ENCODE measurements around the gene UMODL1.

Gene UMODL1

DNA sequence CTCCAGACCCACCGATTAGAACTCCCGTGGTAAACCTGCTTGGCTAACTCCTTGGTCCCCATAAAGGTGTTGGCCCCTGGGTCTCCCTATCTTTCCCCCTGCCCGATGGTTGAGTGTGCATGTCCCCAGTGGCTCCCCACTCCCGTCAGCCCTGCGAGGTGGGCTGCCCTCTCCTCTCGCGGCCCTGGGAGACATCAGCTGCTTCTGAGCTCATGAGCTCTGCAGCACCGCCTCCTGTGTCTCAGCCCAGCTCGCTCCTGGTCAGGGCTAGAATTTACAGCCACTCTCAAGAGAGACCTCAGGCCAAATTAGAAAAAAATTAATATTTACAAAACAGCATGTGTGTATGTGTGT, 45.1 kb upstream of the UMODL1 start:
- no peak for DNase-seq (ENCODE audit: low spot score)
- in situ Hi-C loops (cut with MboI; ENCODE audit: low sequenced_read_pairs, unreplicated experiment), result no loop called here
- TF ChIP-seq, protein P1, sequence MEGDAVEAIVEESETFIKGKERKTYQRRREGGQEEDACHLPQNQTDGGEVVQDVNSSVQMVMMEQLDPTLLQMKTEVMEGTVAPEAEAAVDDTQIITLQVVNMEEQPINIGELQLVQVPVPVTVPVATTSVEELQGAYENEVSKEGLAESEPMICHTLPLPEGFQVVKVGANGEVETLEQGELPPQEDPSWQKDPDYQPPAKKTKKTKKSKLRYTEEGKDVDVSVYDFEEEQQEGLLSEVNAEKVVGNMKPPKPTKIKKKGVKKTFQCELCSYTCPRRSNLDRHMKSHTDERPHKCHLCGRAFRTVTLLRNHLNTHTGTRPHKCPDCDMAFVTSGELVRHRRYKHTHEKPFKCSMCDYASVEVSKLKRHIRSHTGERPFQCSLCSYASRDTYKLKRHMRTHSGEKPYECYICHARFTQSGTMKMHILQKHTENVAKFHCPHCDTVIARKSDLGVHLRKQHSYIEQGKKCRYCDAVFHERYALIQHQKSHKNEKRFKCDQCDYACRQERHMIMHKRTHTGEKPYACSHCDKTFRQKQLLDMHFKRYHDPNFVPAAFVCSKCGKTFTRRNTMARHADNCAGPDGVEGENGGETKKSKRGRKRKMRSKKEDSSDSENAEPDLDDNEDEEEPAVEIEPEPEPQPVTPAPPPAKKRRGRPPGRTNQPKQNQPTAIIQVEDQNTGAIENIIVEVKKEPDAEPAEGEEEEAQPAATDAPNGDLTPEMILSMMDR (IDR thresholded peaks at IDR 0.05; ENCODE audit: borderline replicate concordance, control extremely low read depth, extremely low read depth, insufficient read depth, missing control alignments), result no peak

DNA sequence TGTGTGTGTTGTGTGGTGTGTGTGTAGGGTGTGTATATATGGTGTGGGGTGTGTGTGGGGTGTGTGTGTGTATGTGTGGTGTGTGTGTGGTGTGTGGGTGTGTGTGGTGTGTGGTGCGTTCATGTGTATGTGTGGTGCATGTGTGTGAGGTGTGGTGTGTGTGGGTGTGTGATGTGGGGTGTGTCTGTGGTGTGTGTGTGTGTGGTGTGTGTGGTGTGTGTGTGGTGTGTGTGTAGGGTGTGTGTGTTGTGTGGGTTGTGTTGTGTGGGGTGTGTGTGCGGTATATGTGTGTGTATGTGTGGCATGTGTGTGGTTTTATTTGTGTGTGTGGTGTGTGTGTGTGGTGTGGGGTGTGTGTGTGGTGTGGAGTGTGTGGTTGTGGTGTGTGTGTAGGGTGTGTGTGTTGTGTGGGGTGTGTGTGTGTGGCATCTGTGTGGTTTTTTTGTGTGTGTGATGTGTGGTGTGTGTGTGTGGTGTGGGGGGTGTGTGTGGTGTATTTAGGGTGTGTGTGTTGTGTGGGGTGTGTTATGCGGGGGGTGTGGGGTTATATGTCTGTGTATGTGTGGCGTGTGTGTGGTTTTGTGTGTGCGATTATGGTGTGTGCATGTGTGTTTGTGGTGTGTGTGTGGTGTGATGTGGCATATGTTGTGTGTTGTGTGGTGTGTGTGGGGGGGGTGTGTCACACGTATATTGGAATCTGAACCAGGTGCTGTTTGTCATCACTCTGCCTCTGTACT, 43.9 kb upstream of the UMODL1 start:
- no peak for DNase-seq (ENCODE audit: low spot score)
- in situ Hi-C loops (cut with MboI; ENCODE audit: low sequenced_read_pairs, unreplicated experiment), result no loop called here
- TF ChIP-seq, protein P1 (IDR thresholded peaks at IDR 0.05; ENCODE audit: borderline replicate concordance, control extremely low read depth, extremely low read depth, insufficient read depth, missing control alignments), result no peak

DNA sequence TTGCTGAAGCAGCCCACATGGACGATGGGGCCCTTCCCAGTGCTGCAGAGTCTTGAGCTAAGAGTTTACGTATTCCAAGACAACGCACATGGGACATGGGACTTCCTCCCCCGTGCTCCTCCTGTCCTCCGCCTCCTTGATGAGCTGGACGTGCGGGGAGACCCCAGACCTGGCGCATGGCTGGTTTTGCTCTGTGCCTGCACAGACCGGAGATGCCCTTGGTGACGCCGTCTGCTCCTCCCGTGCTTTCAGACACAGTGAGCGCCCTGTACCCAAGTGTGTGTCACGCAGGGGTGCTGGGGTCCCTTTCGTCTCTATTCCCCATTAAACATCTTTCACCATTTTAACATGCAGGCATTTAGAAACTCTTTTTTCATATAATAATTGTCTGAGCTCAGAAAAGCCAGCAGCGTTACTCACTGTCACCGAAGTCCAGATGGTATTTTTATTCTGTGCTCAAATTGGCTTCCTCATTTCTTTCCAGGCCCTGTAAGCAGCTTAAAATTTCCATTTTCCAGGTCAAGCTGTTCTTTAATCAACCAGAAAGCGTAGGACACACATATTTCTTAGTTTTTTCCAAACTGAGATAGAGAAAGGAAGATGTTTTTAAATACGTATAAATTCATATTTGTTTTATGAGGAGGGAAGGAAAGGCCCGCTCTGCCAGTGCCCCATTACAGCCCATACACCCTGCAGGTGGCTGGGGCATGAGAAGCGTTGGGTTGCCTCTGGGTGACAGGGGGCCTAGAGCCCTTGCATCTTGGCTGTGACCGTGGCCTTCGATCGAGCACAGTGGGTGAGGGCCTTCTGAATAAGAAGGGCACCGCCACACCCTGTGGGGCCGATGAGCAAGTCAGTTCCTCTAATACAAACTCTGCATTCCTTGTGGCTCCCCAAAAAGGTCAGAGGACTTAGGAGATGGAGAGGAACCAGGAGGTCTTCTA, 43.0 kb upstream of the UMODL1 start:
- no peak for DNase-seq (ENCODE audit: low spot score)
- TF ChIP-seq, protein P1 (IDR thresholded peaks at IDR 0.05; ENCODE audit: borderline replicate concordance, control extremely low read depth, extremely low read depth, insufficient read depth, missing control alignments), result no peak
- in situ Hi-C loops (cut with MboI; ENCODE audit: low sequenced_read_pairs, unreplicated experiment), result no loop called here

DNA sequence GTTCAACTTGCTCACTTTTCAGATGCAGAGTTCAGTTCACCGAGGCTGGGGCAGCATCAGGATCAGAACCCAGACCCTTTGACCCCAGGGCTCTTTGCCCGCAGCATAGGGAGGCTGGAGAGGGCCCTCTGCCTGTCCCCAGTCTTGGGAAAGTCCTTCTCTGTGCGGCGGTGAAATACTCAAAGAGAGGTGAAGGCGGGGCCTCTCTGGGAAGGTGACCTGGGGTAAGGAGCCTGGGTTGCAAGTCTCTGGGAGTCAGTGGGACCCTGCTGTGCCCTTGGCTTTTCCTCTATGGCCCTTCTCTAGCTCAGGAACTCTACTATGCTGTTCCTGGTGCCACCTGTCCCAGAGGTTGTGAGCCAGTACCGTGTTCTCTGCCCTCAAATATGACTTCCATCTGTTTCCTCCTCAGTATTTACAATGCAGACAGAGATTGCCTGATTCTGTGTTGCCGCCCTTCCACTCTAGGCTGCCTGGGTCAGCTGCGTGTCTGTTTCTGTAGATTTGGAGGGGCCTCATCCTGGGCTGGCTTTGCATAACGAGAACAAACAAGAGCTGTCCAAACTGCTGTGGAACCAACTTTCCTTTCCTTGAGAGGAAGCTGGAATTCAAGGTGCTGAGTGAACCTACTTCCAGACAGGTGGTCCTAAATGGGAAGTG, 42.2 kb upstream of the UMODL1 start:
- DNase-seq (ENCODE audit: low spot score), result no peak
- in situ Hi-C loops (cut with MboI; ENCODE audit: low sequenced_read_pairs, unreplicated experiment), result no loop called here
- TF ChIP-seq, protein P1 (IDR thresholded peaks at IDR 0.05; ENCODE audit: borderline replicate concordance, control extremely low read depth, extremely low read depth, insufficient read depth, missing control alignments), result no peak

DNA sequence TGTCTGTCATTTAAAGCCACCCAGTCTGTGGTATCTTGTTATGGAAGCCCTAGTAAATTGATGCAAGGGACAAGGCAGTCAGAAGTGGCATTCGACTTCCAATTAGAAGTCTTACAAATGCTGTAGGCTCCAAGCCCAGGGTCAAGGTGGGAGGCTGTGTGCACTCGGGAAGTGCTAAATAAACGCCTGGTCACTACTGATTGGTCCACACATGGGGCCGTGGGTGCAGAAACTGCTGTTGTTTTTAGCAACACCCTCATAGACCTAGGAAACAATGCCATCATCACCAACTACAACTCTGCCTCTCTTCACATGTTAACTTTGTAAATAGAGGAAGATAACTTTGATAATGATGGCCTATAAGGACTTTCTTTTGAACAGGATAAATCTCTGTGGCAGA, 40.8 kb upstream of the UMODL1 start:
- TF ChIP-seq, protein P1 (IDR thresholded peaks at IDR 0.05; ENCODE audit: borderline replicate concordance, control extremely low read depth, extremely low read depth, insufficient read depth, missing control alignments), result no peak
- no peak for DNase-seq (ENCODE audit: low spot score)
- in situ Hi-C loops (cut with MboI; ENCODE audit: low sequenced_read_pairs, unreplicated experiment), result no loop called here

DNA sequence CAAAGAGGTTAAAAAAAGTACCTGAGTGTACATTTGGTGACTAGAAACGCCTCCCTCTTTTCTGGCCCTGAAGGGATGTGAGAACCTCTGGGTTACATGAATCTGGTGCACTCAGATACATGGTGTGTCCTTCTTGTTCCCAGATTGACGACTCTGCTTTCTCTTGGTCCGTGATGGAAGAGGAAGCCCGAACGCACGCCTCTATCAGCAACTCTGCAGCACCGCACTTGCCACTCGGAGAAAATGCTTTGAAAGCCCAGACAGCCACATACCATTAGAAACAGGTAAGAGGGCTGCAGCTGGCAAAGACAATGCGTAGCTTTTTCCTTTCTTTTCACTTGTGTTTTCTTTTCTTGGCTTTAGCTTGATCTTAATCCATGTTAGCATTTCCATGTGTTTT, 39.9 kb upstream of the UMODL1 start:
- DNase-seq (ENCODE audit: low spot score), result no peak
- TF ChIP-seq, protein P1 (IDR thresholded peaks at IDR 0.05; ENCODE audit: borderline replicate concordance, control extremely low read depth, extremely low read depth, insufficient read depth, missing control alignments), result no peak
- in situ Hi-C loops (cut with MboI; ENCODE audit: low sequenced_read_pairs, unreplicated experiment), result no loop called here

Measured in GM13976 (cell line).